ENCODE measurements around the gene SNTG2.

SNTG2 gene

GRCh38 chr2:1222056-1222455 is 271.4 kb downstream of the SNTG2 start:
- no peak overlapping the region for H3K4me2 ChIP-seq (ENCODE audit: low read length)
- TF ChIP-seq CTCF (IDR thresholded peaks at IDR 0.05; ENCODE audit: low read depth, low read length, poor library complexity, severe bottlenecking) (no peak), EZH2phosphoT487 (IDR thresholded peaks at IDR 0.05; ENCODE audit: borderline replicate concordance, low read length) (no peak)
- H3K27ac ChIP-seq (ENCODE audit: low read depth, low read length): no peak overlapping the region
- no peaks in the 10 kb centered on the region for H3K9me2 ChIP-seq (replicated peaks; ENCODE audit: control insufficient read depth, low read length)
- no peaks in the 10 kb centered on the region for H3K36me3 ChIP-seq (ENCODE audit: control insufficient read depth, low read length)
- no peaks in the 10 kb centered on the region for H3K4me1 ChIP-seq (ENCODE audit: control insufficient read depth, low read length)
- H3K27me3 ChIP-seq (ENCODE audit: control insufficient read depth, low read length): no peaks in the 10 kb centered on the region
- H3K9me3 ChIP-seq (ENCODE audit: control insufficient read depth, insufficient read depth, low read length): peaks cover 12% of the 10 kb centered on the region
- H3K79me2 ChIP-seq (ENCODE audit: control insufficient read depth, low read length): no peaks in the 10 kb centered on the region
- H3F3A ChIP-seq (ENCODE audit: control insufficient read depth, insufficient read depth): 0 out of 2 replicates have a peak, but pooled peaks cover 5% of the 10 kb centered on the region
- H3K4me3 ChIP-seq (ENCODE audit: low read length): no peak overlapping the region
- no peaks in the 10 kb centered on the region for H4K20me1 ChIP-seq (ENCODE audit: control insufficient read depth, insufficient read depth, low read depth, low read length)

- TF ChIP-seq EZH2phosphoT487 (IDR thresholded peaks at IDR 0.05; ENCODE audit: borderline replicate concordance, low read length) (no peak), CTCF (IDR thresholded peaks at IDR 0.05; ENCODE audit: low read depth, low read length, poor library complexity, severe bottlenecking) (no peak)
- H3K27me3 ChIP-seq (ENCODE audit: control insufficient read depth, low read length): no peaks in the 10 kb centered on the region
These were observed 273.1 kb downstream of the SNTG2 start for GRCh38 chr2:1223791-1224190.

GRCh38 chr2:1224901-1225300 is 274.3 kb downstream of the SNTG2 start:
- H3F3A ChIP-seq (ENCODE audit: control insufficient read depth, insufficient read depth): 0 out of 2 replicates have a peak, but pooled peaks cover 5% of the 10 kb centered on the region
- H3K9me3 ChIP-seq (ENCODE audit: control insufficient read depth, insufficient read depth, low read length): peaks cover 8% of the 10 kb centered on the region
- no peak overlapping the region for H3K27ac ChIP-seq (ENCODE audit: low read depth, low read length)
- TF ChIP-seq CTCF (IDR thresholded peaks at IDR 0.05; ENCODE audit: low read depth, low read length, poor library complexity, severe bottlenecking) (no peak), EZH2phosphoT487 (IDR thresholded peaks at IDR 0.05; ENCODE audit: borderline replicate concordance, low read length) (no peak)
- H3K9me2 ChIP-seq (replicated peaks; ENCODE audit: control insufficient read depth, low read length): no peaks in the 10 kb centered on the region
- H4K20me1 ChIP-seq (ENCODE audit: control insufficient read depth, insufficient read depth, low read depth, low read length): no peaks in the 10 kb centered on the region
- H3K27me3 ChIP-seq (ENCODE audit: control insufficient read depth, low read length): no peaks in the 10 kb centered on the region
- H3K4me2 ChIP-seq (ENCODE audit: low read length): no peak overlapping the region
- H3K4me1 ChIP-seq (ENCODE audit: control insufficient read depth, low read length): no peaks in the 10 kb centered on the region
- H3K79me2 ChIP-seq (ENCODE audit: control insufficient read depth, low read length): no peaks in the 10 kb centered on the region
- no peaks in the 10 kb centered on the region for H3K36me3 ChIP-seq (ENCODE audit: control insufficient read depth, low read length)
- H3K4me3 ChIP-seq (ENCODE audit: low read length): no peak overlapping the region

More at GRCh38 chr2:1223791-1224190, 273.1 kb downstream of the SNTG2 start:
- H3K9me2 ChIP-seq (replicated peaks; ENCODE audit: control insufficient read depth, low read length): no peaks in the 10 kb centered on the region
- H3K79me2 ChIP-seq (ENCODE audit: control insufficient read depth, low read length): no peaks in the 10 kb centered on the region
- no peak overlapping the region for H3K27ac ChIP-seq (ENCODE audit: low read depth, low read length)
- H3F3A ChIP-seq (ENCODE audit: control insufficient read depth, insufficient read depth): 0 out of 2 replicates have a peak, but pooled peaks cover 5% of the 10 kb centered on the region
- H3K9me3 ChIP-seq (ENCODE audit: control insufficient read depth, insufficient read depth, low read length): peaks cover 8% of the 10 kb centered on the region
- no peak overlapping the region for H3K4me2 ChIP-seq (ENCODE audit: low read length)
- no peaks in the 10 kb centered on the region for H4K20me1 ChIP-seq (ENCODE audit: control insufficient read depth, insufficient read depth, low read depth, low read length)
- H3K36me3 ChIP-seq (ENCODE audit: control insufficient read depth, low read length): no peaks in the 10 kb centered on the region
- H3K4me3 ChIP-seq (ENCODE audit: low read length): no peak overlapping the region
- H3K4me1 ChIP-seq (ENCODE audit: control insufficient read depth, low read length): no peaks in the 10 kb centered on the region

Data from DOHH2 (cell line).